ENCODE results near the gene EIF4E. TPM values are rescaled to one million over a fixed set of nuclear protein-coding genes. Genes with fewer than 3 reads are reported as not detected.
"Not testable (repeated sequence)": the region's sequence is repeated elsewhere in the genome, so short reads cannot be mapped to it uniquely, and the experiment has no call there.

EIF4E gene
- total RNA-seq, 1 donor from 2014 or later = 87.3 TPM

DNA sequence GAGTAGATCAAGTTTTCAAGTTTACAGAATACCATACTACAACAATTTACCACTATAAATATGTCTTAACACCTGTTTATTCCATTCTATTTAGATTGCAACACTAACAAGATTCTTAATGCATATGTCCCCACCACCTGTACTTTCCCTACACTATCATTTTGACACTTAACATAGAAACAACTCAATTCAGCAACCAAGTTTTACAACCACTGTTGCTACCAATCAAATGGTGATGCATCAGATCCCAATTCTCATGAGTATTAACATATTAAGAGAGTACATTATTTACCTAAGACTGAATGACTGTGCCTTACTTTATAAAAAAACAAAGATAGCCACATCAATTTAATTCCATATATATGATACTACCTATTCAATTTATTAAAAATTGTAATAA lies 49.4 kb downstream of the EIF4E start:
- intact Hi-C loops (cut with micrococcal nuclease) = no loop called here
- H3K27ac Mint-ChIP-seq = no peak overlapping the region
- TF ChIP-seq, protein P1, sequence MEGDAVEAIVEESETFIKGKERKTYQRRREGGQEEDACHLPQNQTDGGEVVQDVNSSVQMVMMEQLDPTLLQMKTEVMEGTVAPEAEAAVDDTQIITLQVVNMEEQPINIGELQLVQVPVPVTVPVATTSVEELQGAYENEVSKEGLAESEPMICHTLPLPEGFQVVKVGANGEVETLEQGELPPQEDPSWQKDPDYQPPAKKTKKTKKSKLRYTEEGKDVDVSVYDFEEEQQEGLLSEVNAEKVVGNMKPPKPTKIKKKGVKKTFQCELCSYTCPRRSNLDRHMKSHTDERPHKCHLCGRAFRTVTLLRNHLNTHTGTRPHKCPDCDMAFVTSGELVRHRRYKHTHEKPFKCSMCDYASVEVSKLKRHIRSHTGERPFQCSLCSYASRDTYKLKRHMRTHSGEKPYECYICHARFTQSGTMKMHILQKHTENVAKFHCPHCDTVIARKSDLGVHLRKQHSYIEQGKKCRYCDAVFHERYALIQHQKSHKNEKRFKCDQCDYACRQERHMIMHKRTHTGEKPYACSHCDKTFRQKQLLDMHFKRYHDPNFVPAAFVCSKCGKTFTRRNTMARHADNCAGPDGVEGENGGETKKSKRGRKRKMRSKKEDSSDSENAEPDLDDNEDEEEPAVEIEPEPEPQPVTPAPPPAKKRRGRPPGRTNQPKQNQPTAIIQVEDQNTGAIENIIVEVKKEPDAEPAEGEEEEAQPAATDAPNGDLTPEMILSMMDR (IDR thresholded peaks at IDR 0.05) = no peak
- CTCF ChIA-PET = no interaction called here
- DNase-seq (no peak), ATAC-seq (ENCODE audit: low read depth) (no peak)
- H3K4me3 Mint-ChIP-seq = no peak overlapping the region
- POLR2A ChIA-PET = no interaction called here
- H3K4me1 Mint-ChIP-seq = no peaks in the 10 kb centered on the region
- no peaks in the 10 kb centered on the region for H3K9me3 Mint-ChIP-seq
- H3K36me3 Mint-ChIP-seq (ENCODE audit: low read depth) = peaks cover 43% of the 10 kb centered on the region
- no peaks in the 10 kb centered on the region for H3K27me3 Mint-ChIP-seq

DNA sequence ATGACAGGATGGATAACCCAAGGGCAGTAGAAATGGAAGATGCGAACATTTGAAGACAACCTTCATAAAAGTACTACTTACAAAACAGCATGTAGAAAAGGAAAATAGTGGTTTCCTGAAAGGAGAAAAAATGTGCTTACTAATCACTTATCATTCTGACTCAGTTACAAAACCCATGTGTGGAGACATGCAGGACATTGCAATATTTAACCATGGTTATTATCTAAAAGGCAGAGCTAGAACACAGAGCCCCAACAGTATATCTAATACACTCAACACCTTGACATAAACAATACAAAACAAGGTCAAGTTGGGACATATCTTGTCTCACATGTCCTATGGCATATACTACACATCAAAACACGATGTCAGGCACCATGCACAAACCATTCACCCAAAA lies 55.9 kb downstream of the EIF4E start:
- POLR2A ChIA-PET = no interaction called here
- no peaks in the 10 kb centered on the region for H3K4me1 Mint-ChIP-seq
- no peak for ATAC-seq (ENCODE audit: low read depth)
- intact Hi-C loops (cut with micrococcal nuclease) = no loop called here
- TF ChIP-seq, protein P1 (IDR thresholded peaks at IDR 0.05) = no peak
- H3K36me3 Mint-ChIP-seq (ENCODE audit: low read depth) = peaks cover 11% of the 10 kb centered on the region
- H3K9me3 Mint-ChIP-seq = no peaks in the 10 kb centered on the region
- no peak for DNase-seq
- CTCF ChIA-PET = no interaction called here
- H3K27me3 Mint-ChIP-seq = no peaks in the 10 kb centered on the region
- H3K4me3 Mint-ChIP-seq = no peak overlapping the region
- no peak overlapping the region for H3K27ac Mint-ChIP-seq

DNA sequence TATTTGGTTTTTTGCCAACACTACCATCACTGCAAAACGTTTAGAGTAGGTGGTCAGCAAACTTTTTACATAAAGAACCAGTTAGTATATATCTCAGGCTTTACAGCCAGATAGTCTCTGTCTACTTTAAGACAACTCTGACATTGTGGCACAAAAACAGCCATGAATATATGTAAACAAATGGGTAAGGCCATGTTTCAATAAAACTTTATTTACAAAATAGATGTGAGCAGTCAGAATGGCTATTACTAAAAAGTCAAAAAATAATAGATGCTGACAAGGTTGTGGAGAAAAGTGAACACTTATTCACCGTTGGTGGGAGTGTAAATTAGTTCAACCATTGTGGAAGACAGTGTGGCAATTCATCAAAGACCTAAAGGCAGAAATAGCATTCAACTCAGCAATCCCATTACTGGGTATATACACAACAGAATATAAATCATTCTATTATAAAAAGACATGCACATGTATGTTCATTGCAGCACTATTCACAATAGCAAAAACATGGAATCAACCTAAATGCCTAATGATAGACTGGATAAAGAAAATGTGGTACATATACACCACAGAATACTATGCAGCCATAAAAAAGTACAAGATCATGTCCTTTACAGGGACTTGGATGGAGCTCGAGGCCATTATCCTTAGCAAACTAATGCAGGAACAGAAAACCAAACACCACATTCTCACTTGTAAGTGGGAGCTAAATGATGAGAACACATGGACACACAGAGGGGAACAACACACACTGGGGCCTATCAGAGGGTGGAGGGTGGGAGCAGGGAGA lies 56.6 kb downstream of the EIF4E start:
- POLR2A ChIA-PET = interaction anchor here (0.5 kb wide), 1 partner anchor 282 kb away, joined by 3 read pairs; no protein-coding TSS in a partner anchor
- DNase-seq; CTCF ChIA-PET; H3K36me3 Mint-ChIP-seq (ENCODE audit: low read depth); ATAC-seq (ENCODE audit: low read depth); H3K27ac Mint-ChIP-seq; H3K4me1 Mint-ChIP-seq; H3K9me3 Mint-ChIP-seq; intact Hi-C loops (cut with micrococcal nuclease); H3K27me3 Mint-ChIP-seq; H3K4me3 Mint-ChIP-seq: not testable (repeated sequence)

DNA sequence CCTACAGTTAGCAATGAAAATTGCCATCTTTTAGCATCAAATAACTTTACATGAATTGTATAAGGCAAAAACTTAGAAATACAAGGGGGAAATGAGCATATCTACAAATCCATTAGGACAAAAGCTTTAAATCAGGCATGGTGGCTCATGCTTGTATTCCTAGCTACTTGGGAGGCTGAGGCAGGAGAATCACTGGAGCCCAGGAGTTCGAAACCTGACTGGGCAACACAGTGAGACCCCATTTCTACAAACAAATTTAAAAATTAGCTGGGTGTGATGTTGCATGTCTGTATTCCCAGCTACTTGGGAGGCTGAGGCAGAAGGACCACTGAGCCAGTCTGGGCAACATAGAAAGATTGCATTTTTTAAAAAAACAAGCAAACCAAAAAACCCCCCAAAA lies 61.3 kb downstream of the EIF4E start:
- no peak overlapping the region for H3K4me3 Mint-ChIP-seq
- no peaks in the 10 kb centered on the region for H3K36me3 Mint-ChIP-seq (ENCODE audit: low read depth)
- ChIA-PET POLR2A (no interaction called here), CTCF (interaction anchor here (1.6 kb wide), 1 partner anchor 400 kb away, joined by 4 read pairs; no protein-coding TSS in a partner anchor)
- no peak for ATAC-seq (ENCODE audit: low read depth)
- DNase-seq = no peak
- no peaks in the 10 kb centered on the region for H3K4me1 Mint-ChIP-seq
- H3K9me3 Mint-ChIP-seq = no peaks in the 10 kb centered on the region
- no peaks in the 10 kb centered on the region for H3K27me3 Mint-ChIP-seq
- H3K27ac Mint-ChIP-seq = no peak overlapping the region
- TF ChIP-seq, protein P1 (IDR thresholded peaks at IDR 0.05) = no peak
- intact Hi-C loops (cut with micrococcal nuclease) = no loop called here

DNA sequence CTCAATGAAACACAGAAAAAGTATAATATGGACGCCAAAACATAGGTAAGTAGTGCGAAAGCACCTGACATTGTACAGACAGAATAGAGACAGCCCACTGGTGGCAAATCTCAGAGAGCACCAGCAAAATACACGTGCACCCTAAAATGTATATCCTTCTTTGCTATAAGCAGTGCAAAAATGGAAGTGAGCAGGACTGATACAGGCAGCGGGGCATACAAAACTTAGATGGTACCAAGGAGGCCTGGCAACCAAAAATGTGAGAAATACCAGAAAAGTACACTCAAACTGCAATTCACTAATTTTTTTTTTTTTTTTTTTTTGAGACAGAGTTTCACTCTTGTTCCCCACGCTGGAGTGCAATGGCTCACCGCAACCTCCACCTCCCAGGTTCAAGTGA lies 63.9 kb downstream of the EIF4E start:
- H3K4me3 Mint-ChIP-seq = no peak overlapping the region
- H3K4me1 Mint-ChIP-seq = no peaks in the 10 kb centered on the region
- H3K27ac Mint-ChIP-seq = no peak overlapping the region
- POLR2A ChIA-PET = no interaction called here
- H3K9me3 Mint-ChIP-seq = no peaks in the 10 kb centered on the region
- no peaks in the 10 kb centered on the region for H3K27me3 Mint-ChIP-seq
- intact Hi-C loops (cut with micrococcal nuclease) = no loop called here
- H3K36me3 Mint-ChIP-seq (ENCODE audit: low read depth) = no peaks in the 10 kb centered on the region
- ATAC-seq (ENCODE audit: low read depth) = no peak
- TF ChIP-seq, protein P1 (IDR thresholded peaks at IDR 0.05) = no peak
- CTCF ChIA-PET = no interaction called here
- DNase-seq = no peak

DNA sequence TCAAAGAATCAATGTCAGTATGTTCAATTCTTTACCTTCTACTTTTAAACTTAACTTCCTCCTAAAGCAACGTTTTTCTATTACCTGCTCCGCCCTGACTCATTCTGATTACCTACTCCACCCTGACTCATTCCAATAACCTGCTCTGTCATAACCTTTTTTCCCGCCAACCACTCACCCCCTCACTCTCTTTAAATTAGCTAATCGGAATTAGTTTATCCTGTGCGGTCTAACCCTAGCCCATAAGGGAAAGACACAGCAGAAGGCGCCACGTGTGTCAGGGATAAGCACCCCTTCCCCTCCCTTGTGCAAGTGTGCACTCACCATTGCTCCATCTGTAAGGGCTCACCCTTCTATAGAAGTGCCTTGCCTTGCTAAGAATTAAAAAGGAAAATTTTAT lies 64.4 kb downstream of the EIF4E start:
- H3K4me1 Mint-ChIP-seq = no peaks in the 10 kb centered on the region
- ATAC-seq (ENCODE audit: low read depth) (no peak), DNase-seq (no peak)
- H3K27me3 Mint-ChIP-seq = no peaks in the 10 kb centered on the region
- intact Hi-C loops (cut with micrococcal nuclease) = no loop called here
- no peak overlapping the region for H3K27ac Mint-ChIP-seq
- ChIA-PET CTCF (no interaction called here), POLR2A (no interaction called here)
- H3K4me3 Mint-ChIP-seq = no peak overlapping the region
- H3K9me3 Mint-ChIP-seq = no peaks in the 10 kb centered on the region
- TF ChIP-seq, protein P1 (IDR thresholded peaks at IDR 0.05) = no peak
- H3K36me3 Mint-ChIP-seq (ENCODE audit: low read depth) = no peaks in the 10 kb centered on the region
